ENCODE measurements around the gene LDLRAD4. TPM values are rescaled to one million over a fixed set of nuclear protein-coding genes. Genes with fewer than 3 reads are reported as not detected.
"Not testable (repeated sequence)": the region's sequence is repeated elsewhere in the genome, so short reads cannot be mapped to it uniquely, and the experiment has no call there.

The LDLRAD4 gene
- total RNA-seq, 1 experiment from 2014 or later, result 1.7 TPM

DNA sequence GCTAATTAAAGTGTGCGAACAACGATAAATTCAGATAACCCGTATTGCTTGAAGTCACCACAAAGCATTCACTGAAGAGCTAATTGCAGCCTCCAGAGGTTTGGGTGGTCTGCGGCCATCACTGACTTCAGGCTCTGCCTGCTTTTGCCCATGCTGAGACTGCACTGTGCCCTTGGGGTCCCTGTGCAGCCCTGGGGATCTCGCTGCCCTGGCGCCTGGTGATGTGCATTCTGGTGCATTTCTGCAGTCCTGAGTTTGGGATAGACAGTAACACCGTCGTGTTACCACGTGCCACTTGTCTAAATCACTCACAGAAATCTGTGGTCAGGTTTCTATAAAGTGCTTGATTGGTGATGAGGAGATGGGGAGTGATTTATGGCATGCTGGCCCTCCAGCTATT is 27.6 kb downstream of the LDLRAD4 start:
- DNase-seq (ENCODE audit: low spot score), result no peak

DNA sequence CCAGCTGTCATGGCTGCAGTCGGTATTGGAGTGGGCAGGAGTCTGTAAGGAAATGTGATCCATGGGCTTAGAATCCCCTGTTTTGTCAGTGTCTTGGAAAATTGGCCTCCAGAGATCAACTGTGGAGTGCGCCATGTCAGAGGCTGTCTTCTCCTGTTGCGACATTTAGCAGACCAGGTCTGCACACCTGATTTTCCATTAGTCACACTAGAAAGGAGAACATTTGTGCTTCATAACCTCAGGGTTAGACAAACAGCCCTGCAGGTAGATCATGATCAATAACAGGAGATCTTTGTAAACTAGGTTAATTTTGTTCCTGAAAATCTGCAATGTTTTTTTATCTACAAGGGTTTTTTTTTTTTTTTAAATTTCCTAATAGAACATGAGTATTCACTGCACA is 28.0 kb downstream of the LDLRAD4 start:
- DNase-seq (ENCODE audit: low spot score), result no peak

DNA sequence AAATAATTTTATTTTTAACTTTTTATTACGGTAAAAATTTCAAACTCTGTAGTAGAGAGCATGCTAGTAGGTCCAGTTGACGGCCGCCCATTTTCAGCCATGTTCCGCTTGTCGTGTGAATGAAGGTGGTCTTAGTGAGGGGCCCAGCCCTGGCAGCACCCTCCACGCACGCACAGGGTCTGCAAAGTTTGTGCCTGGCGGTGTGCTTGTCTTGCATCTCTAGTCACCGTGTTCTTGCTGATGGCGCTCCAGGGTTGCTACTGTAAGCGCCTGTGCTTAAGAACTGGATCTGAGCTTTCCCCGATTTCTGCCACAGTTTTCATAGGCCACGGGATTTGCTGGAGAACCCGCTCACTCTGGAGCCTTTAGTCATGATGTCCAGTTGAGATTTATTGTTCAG is 28.9 kb downstream of the LDLRAD4 start:
- no peak for DNase-seq (ENCODE audit: low spot score)

DNA sequence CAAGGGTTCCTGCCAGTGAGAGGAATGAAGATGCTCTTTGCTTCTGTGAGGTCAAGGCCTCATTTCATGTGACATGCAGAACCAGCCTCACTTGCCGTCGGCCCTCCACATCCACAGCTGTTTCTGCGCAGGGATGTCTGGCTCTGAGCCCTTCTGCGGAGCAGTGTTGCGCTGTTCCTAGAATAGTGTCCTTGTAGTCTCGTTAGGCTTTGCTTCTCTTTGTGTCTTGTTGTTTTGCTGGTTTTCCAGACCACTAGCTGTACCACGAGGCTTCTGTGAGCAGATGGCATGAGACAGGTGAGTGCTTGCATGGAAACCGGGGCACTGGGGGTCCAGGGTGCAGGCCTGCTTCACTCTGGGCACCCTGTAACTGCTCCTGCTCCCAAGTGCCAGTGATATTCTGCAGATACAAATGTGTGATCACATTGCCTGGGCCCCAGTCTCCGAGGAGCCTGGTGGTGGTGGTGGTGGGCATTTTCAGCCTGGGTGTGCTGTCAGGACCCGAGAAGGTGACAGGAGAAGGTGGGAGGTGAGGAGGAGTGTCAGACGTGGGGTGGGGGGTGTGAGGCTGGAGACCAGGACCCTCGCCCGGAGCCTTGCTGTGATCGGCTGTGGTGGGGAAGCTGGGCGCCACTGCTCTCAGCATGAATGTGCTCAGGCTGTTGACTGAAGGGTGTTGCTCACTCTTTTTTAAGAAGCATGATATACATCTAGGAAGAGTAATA is 34.3 kb downstream of the LDLRAD4 start:
- DNase-seq (ENCODE audit: low spot score), result no peak

DNA sequence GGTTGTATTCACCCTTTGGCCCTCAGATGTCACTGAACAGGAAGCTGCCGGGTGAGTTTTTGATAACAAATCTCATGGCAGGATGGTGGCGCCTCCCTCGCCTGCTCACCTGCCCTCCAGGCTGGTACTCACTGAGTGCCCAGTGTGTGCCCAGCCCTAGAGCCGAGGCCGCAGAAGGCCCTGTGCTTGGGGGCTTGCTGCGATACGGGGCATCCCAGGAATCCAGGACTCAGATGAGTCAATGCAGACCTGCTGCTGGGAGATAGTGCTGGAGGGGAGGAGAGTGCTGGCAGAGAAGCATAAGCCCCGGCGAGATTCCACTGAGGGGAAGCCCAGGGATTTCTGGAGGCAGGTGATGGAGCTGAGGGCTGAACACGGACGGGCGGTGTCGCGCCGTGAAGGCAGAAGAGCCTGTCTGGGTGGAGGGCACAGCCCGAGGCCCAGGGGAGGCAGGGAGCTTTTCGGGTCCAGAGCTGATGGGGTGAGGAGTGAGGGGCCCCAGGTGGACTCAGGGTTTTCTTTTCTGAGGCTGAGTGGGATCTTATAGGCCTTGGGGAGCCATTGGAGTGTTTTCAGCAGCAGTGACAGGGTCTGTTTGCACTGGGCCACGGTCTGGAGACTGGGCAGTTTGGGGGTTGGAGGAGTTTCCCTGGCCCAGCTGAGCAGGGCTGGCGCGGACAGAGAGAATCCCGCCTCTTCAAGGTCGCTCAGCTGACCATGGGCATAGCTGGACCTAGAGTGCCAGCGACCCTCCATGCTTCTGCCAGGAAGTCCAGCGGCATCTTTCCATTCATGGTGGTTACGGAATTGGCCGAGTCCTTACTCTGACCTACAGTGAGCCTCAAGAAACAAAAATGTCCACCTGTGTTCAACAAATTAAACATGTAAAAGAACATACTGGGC is 35.5 kb downstream of the LDLRAD4 start:
- no peak for DNase-seq (ENCODE audit: low spot score)

DNA sequence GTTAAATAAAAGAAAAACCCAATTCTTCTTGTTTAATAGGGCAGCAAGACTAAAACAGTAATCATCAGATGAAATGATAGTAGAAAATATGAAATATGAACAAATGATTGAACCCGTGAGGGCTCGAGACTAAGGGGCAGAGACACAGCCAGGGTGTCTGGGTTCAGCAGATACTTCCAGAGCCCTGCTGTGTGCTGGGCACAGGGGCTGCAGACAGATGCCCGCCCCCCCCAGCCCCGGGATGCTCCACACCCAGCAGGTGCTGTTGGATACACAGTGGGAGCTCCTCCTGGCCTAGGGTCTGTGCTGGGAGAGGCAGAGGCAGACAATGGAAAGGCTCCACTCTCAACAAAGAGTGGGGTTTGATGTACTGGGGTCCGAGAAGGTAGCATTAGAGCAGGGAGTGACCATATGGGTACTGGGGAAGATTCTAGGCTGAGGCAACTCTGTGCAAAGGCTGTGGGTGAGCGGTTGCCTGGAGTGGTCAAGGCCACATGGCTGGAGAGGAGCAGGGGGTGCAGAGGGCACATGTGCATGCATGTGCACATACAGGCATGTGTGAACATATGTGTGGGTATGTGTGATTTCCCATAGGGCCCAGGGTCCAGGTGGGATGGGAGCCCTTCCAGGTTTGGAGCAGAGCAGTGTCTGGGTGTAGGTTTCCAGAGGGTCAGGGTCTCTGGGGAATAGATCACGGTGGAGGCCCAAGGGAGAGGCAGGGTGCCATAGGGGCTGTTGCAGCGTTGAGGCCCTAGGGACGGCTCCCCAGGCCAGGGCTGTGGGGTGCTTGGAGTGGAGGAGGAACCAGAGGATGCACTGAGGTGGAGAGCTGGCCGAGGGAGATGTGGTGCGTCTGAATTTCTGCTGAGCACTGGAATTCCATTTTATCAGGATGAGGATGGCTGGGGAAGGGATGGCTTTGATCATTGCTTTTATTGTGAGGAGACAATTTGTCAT is 36.7 kb downstream of the LDLRAD4 start:
- DNase-seq (ENCODE audit: low spot score), result no peak

DNA sequence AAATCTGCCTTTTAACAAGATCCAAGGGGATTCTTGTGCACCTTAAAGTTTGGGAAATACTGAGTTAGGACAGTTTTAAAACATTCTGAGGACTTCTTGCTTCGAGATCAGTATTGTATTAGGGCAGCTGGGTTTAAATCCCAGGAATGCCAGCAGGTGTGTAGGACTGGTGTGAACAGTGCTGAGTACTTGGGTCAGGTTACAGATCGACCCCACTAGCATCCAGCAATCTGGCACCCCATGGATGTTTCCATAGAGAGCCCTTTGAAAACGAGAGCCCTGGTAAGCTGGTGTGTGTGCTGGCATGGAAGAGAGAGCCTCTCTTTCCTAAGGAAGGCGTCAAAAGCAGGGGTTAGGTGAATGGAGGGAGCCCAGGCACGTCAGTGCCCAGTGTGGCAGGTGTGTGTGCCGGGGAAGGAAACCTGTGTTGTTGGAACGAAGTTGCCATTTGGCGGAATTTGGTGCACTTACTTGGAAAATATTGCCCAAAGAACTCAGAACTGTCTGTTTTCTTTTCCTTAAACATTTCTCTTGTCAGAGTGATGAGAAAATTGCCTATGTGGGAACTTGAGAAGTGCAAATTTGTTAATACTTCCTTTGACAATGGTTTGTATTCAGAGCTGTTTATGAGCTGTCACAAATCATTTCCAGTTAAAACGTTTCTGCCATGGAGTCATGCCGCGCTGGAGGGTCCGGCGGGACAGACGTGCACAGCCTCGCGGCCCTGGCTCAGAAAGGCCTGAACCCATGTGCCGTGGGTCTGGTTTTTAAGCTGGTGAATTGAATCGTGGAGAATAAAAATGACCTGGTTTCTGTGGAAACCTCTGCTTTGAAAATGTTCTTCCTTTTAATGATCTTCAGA is 38.1 kb downstream of the LDLRAD4 start:
- DNase-seq (ENCODE audit: low spot score), result no peak

DNA sequence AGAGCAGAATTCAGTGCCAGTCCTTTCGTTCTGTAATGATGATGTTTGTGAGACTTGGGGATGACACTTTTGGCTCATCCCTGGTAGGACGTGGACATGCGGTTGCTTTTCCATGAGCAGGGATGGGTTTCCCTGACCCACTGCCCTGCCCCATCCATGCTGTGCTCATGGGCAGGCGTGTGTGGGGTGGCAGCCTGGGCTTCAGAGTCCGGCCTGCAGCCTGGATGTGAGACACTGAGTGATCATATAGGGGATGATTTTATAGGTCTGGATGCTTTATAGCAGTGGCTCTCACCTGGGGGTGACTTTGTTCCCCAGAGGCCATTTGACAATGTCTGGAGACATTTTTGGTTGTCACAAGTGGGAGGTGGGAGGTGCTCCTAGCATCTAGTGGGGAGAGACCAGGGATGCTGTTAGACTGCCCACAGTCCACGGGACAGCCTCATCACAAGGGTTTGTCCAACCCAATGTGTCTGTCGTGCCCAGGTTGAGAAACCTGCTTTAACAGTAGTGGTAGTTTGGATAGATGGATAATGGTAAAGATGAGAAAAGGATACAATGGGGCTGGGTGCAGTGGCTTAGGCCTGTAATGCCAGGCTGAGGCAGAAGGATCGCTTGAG is 38.9 kb downstream of the LDLRAD4 start:
- DNase-seq (ENCODE audit: low spot score), result no peak

DNA sequence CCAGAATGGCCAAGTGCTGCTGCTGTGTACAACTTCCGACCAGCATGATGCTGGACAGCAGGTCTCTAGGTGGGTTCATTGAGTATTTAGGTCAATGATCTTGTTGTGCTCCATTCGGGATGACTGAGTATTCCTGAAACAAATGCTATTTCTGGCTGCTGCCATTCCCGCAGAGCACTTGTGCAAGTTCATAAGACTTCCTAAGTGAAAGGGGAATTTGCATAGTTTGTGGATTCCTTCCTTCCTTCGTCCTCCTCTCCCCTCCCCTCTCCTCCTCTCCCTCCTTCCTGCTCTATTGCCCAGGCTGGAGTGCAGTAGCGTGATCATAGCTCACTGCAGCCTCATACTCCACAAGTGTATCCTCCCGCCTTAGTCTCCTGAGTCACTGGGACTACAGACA is 40.4 kb downstream of the LDLRAD4 start:
- DNase-seq (ENCODE audit: low spot score), result no peak

DNA sequence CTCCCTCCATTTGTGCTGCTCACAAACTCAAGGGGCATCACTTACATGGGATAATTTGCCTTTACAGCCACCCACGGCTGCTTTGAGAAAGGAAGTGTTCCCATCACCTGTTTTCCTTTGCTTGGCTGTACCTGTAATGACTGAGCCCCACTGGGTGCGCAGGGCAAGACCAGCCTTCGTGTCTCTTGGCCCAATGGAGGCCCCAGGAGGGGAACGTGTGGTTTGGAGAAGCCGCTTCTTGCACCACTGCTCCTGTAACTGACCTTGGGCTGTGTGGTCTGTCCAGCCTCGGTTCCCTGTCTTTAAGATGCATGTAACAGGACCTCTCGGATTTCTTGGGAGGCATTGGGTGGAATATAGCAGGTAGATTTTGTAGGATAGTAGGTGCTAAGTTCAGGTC is 41.1 kb downstream of the LDLRAD4 start:
- DNase-seq (ENCODE audit: low spot score), result no peak

DNA sequence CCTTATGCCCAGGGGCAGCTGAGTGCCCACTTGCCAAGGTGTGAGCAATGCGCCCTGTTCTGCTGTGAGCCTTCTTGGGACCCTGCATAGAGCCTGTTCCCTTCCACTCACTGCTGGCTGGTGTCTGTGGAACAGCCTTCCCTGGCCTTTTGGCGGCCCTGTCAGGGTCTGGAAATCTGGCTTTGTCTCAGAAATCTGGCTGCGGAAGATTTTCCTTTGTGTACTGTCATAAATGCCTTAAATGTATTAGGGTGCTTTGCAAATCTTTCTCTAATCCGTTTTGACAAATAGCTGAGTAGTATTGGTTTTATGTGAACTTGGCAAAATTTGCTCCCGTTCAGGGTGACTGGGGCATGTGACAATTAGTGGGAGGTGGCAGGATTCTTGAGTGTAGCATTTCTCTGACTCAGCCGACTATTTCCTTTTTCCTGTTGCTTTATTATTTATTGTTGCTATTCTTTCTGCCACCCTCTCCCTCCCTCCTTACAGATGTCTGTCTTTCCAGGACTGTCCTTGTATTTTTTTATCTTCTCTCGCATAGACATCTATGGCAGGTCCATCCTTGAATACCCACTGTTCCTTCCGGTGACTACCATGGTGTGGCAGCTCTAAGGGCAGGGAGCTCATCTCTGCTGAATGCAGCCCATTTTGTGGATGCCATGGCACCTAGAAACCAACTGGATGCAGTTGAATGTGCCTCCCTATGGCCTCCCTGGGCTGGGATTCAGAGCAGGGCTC is 41.8 kb downstream of the LDLRAD4 start:
- DNase-seq (ENCODE audit: low spot score), result no peak

DNA sequence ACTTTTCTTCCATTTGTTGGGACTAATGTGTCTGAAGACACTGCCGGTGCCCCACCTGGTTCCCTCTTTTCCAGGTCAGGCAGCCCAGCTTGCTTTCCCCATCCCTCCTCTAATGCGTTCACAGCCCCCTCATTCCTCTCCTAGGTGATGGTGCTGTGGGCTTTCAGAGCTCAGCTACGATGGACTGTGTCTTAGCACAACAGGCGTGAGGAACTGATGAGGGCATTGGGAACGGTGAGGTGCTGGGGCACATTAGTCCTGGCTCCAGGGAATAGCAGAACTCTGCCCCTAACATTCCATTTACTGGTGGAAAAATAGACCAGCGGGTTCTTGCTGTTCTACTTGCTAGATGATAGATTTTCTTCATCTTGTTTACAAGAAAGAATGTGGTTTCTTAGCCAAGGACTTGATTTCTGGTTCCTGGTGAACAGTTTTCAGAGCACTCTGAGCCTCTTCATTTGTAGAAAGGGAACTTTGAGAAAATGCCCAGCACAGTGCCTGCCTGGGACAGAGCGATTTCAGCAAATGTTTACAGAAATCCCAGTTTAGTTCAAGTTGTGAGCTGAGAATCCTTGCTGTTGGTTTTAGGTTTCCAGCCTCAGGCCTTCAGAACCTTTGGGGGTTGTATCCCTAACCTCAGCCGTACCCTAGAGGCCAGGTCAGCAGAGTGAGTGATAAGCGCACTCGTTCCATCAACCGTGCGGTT is 42.5 kb downstream of the LDLRAD4 start:
- no peak for DNase-seq (ENCODE audit: low spot score)

DNA sequence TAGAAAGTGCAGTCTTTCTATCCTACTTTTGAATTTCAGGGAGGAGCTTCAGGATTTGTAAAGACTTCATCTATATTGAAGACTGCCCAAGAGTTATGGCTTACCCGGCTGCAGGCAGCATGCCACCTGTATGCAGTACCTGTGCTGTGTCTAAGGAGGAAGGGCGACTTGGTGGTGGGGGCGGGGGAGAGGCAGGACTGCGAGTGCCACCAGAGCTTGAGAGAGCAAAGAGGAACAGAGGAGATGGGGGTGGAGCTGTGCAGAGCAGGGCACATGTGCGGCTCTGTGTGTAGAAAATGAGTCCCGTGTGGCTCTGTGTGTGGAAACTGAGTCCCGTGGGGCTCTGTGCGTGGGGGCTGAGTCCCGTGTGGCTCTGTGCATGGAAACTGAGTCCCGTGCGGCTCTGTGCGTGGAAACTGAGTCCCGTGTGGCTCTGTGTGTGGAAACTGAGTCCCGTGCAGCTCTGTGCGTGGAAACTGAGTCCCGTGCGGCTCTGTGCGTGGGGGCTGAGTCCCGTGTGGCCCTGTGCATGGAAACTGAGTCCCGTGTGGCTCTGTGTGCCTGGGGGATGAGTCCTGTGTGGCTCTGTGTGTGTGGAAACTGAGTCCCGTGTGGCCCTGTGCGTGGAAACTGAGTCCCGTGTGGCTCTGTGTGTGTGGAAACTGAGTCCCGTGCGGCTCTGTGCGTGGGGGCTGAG is 43.2 kb downstream of the LDLRAD4 start:
- no peak for DNase-seq (ENCODE audit: low spot score)

DNA sequence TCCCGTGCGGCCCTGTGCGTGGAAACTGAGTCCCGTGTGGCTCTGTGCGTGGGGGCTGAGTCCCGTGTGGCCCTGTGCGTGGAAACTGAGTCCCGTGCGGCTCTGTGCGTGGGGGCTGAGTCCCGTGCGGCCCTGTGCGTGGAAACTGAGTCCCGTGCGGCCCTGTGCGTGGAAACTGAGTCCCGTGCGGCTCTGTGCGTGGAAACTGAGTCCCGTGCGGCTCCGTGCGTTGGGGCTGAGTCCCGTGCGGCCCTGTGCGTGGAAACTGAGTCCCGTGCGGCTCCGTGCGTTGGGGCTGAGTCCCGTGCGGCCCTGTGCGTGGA is 43.8 kb downstream of the LDLRAD4 start:
- DNase-seq (ENCODE audit: low spot score), result not testable (repeated sequence)

DNA sequence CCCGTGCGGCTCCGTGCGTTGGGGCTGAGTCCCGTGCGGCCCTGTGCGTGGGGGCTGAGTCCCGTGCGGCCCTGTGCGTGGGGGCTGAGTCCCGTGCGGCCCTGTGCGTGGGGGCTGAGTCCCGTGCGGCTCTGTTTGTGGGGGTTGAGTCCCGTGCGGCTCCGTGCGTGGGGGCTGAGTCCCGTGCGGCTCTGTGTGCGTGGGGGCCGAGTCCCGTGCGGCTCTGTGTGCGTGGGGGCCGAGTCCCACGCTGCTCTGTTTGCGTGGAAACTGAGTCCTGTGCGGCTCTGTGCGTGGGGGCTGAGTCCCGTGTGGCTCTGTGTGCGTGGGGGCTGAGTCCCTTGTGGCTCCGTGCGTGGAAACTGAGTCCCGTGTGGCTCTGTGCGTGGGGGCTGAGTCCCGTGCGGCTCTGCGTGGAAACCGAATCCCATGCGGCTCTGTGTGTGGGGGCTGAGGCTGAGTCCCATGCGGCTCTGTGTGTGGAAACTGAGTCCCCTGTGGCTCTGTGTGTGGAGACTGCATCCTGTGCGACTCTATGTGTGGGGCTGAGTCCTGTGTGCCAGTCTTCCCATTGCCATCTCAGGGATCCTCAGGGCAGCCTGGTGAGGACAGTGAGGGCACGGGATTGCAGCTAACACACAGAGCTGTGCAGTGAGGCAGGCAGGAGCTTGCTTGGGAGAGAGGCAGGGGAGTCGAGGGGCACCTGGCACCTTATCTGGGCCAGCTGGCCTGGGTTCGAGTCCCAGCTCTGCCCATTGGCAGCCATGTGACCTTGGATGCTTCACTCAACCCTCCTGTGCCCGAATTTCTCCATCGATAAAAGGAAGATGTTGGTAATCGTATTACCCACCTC is 44.5 kb downstream of the LDLRAD4 start:
- no peak for DNase-seq (ENCODE audit: low spot score)

DNA sequence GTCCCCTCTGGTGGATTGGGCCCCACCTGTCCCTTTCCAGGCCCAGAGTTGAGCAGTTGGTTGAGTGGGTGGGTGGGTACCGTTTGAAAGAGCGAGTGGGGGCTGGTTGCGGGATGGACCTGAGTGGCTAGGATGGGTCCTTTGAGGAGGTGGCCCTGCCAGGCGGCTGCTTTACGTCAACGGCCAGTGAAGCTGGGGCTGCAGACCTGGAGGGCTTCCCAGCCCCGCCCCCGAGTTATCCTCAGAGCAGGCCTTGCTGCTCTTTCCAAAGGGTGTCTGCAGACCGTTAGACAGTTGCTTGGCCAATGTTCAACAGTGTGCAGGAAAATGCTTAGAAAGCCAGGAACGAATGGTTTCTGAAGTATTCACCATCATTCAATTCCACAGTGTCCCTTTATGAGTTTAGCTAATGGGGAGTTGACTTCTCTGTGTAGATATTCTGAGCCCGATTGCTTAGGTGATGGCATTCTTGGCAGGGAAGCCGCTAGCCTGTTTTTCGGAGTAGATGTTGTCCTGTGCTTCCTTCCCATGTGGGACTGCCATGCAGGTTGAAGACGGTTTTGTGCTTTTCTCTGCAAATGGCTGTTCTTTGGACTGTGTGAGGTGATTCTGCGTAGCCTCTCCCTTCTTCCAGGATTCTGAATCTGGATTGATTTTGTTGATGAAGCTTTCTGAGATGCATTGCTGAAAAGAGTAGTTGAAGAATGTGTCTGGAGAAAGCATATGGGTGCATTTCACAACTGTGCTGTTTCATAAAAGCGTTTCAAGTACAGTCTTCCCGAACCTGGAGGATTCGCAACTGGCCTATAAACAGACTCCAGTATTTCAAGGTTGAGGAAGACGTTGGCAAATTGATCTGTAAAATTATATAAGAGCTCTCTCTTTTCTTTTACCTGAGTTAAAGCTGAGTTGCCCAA is 45.8 kb downstream of the LDLRAD4 start:
- DNase-seq (ENCODE audit: low spot score), result no peak
